K562 (cell line): ENCODE data around the gene TMEM43. TPM values are rescaled to one million over a fixed set of nuclear protein-coding genes. Genes with fewer than 3 reads are reported as not detected.

Experiments used
- BCL6 ChIP-seq: fragments of 250-450 bp; sonication (Bioruptor Pico); IDR thresholded peaks from 2 replicates; pipeline ENCODE4 v1.4.0; 2020
- CREB3L1 ChIP-seq: fragments of 450-650 bp; IDR thresholded peaks from 2 replicates; pipeline ENCODE4 v1.6.1; 2014; ENCODE audit warnings: low read depth, mild to moderate bottlenecking, moderate library complexity, borderline replicate concordance
- FOXM1 ChIP-seq, 2 experiments: fragments of 450-650 bp in 1 of 2; sonication (generic) in 1 of 2; formaldehyde crosslinking in 1 of 2; IDR thresholded peaks; 2 replicates each; pipeline versions ENCODE4 v1.6.1 to v1.9.0; 2017 to 2022; ENCODE audit warnings: low read depth in 2 of 2, mild to moderate bottlenecking in 2 of 2, missing genetic modification reagents in 1 of 2, moderate library complexity in 1 of 2
- HDAC2 ChIP-seq: fragments of 450-650 bp; IDR thresholded peaks from 2 replicates; pipeline ENCODE4 v1.6.1; 2016; ENCODE audit warnings: mild to moderate bottlenecking
- KDM4B ChIP-seq, 2 experiments: fragments of 450-650 bp in 1 of 2; sonication (generic) in 1 of 2; IDR thresholded peaks; 2 replicates each; pipeline ENCODE4 v1.6.1; 2016 to 2017; ENCODE audit warnings: borderline replicate concordance in 2 of 2, antibody characterized with exemption in 1 of 2, low read depth in 1 of 2, mild to moderate bottlenecking in 1 of 2
- MAFK ChIP-seq: IDR thresholded peaks from 2 replicates; pipeline ENCODE4 v1.6.1; 2011; ENCODE audit warnings: low read length, improper control_type of control experiment
- PHF8 ChIP-seq: fragments of 200-600 bp; sonication (generic); IDR thresholded peaks from 2 replicates; pipeline ENCODE4 v1.6.1; 2012; ENCODE audit warnings: mixed run types, mild to moderate bottlenecking, inconsistent platforms, low read length, moderate library complexity, borderline replicate concordance
- SIN3B ChIP-seq: fragments of 450-650 bp; IDR thresholded peaks from 2 replicates; pipeline ENCODE4 v1.6.1; 2017; ENCODE audit warnings: low read depth, mild to moderate bottlenecking, moderate library complexity
- TBL1XR1 ChIP-seq, 2 experiments: IDR thresholded peaks; 2 replicates each; pipeline ENCODE4 v1.6.1; 2012; ENCODE audit warnings: improper control_type of control experiment in 2 of 2, low read length in 2 of 2, mild to moderate bottlenecking in 1 of 2
- USF2 ChIP-seq: sonication (generic); formaldehyde crosslinking; IDR thresholded peaks from 2 replicates; pipeline ENCODE4 v1.5.0; 2020; ENCODE audit warnings: missing genetic modification reagents
- ZHX1 ChIP-seq: fragments of 150-350 bp; conservative IDR thresholded peaks from 2 replicates; pipeline ENCODE4 v1.6.1; 2014; ENCODE audit warnings: low read length
- ZNF407 ChIP-seq: fragments of 450-650 bp; IDR thresholded peaks from 2 replicates; pipeline ENCODE4 v1.6.1; 2016; ENCODE audit warnings: low read depth
- ZNF778 ChIP-seq: fragments of 450-650 bp; formaldehyde crosslinking; IDR thresholded peaks from 2 replicates; pipeline ENCODE4 v1.4.0; 2020; ENCODE audit warnings: mild to moderate bottlenecking, moderate library complexity
- ZNF830 ChIP-seq: fragments of 250-450 bp; sonication (Bioruptor Pico); IDR thresholded peaks from 2 replicates; pipeline ENCODE4 v1.5.0; 2021; ENCODE audit warnings: mild to moderate bottlenecking
- polyA plus RNA-seq, 8 experiments: library from polyadenylated mRNA; depleted of rRNA in 4 of 8; stranded (reverse) in 5 of 8; unstranded in 3 of 8; fragments of >200 nt; fragmentation: Nextera tagmentation in 2 of 8; fragmentation: Illumina TruSeq in 1 of 8; extraction: Ambion mirVana in 2 of 8; extraction: Trizol in 1 of 8; gene quantifications; 2 replicates each; pipeline versions ENCODE4 v1.2.1 to v1.2.3, GENCODE V29; 2011 to 2014; ENCODE audit warnings: inconsistent platforms in 1 of 8, missing spikeins in 1 of 8
- total RNA-seq, 7 experiments: library from RNA; depleted of rRNA in 6 of 7; stranded (reverse); fragments of >200 nt in 6 of 7; fragmentation: Illumina TruSeq in 2 of 7; extraction: Trizol in 2 of 7; gene quantifications; 2 replicates each; pipeline versions ENCODE4 v1.2.1 to v1.2.3, GENCODE V29; 2011 to 2021; ENCODE audit warnings: low replicate concordance in 1 of 7

The TMEM43 gene
- total and polyA plus RNA-seq, 9 of the 15 experiments (the other 6 are each of a cell fraction or from before 2014, with no cell fraction given), result 16.7 to 46.1 (median 35.7) TPM

- TF ChIP-seq MAFK (no peak), CREB3L1 (peak; percentile 96), HDAC2 (no peak), ZNF407 (no peak), SIN3B (peak; percentile 76; the same call in 1 of the 2 replicates), BCL6 (CRISPR knock-in tag) (0 out of 2 replicates have a peak, but pooled peaks have one; percentile 66), KDM4B (IDR thresholded peaks at IDR 0.05; ENCODE audit: borderline replicate concordance in 2 of 2, low read depth in 1 of 2) (peak in 1 of 2 experiments; percentile 70; a peak in 1 of 4 replicates), TBL1XR1 (IDR thresholded peaks at IDR 0.05; ENCODE audit: low read length in 2 of 2) (peak; percentile 7 to 9; a peak in 1 of 4 replicates), ZHX1 (0 out of 2 replicates have a peak, but pooled peaks have one; percentile 13), FOXM1 (IDR thresholded peaks at IDR 0.05; ENCODE audit: low read depth) (no peak), FOXM1 (CRISPR knock-in tag; IDR thresholded peaks at IDR 0.05; ENCODE audit: low read depth) (no peak), ZNF830 (CRISPR knock-in tag) (no peak), ZNF778 (no peak), USF2 (CRISPR knock-in tag) (no peak), PHF8 (peak; percentile 72; the same call in 1 of the 2 replicates)
Observed at GRCh38 chr3:14124615-14125192, at the start of gene TMEM43, which contains the start of gene CHCHD4 (continued).
